Activated naive CD4-positive, alpha-beta T cell (primary cell): ENCODE measurements around the gene TDRD9.
"Not testable (repeated sequence)": the region's sequence is repeated elsewhere in the genome, so short reads cannot be mapped to it uniquely, and the experiment has no call there.

Experiments
- DNase-seq, 4 experiments: peaks; one replicate each; lab custom pipeline; 2025; lab: John Stamatoyannopoulos, UW

Gene TDRD9

GRCh38 chr14:103928011-103928890 is at the start of gene TDRD9:
TDRD9 (plus strand) TSS chr14:103928456; CDS start chr14:103928510, 54 bp downstream.
- no peak for DNase-seq

GRCh38 chr14:103879118-103879569 is 49.1 kb upstream of the TDRD9 start:
- no peak for DNase-seq

GRCh38 chr14:103879570-103880347 is 48.5 kb upstream of the TDRD9 start:
- DNase-seq = no peak

GRCh38 chr14:103880348-103881267 is 47.6 kb upstream of the TDRD9 start:
- peak in 2 of 4 experiments; percentile 15 to 37 for DNase-seq

- DNase-seq = no peak
Measured at GRCh38 chr14:103881268-103882201, 46.7 kb upstream of the TDRD9 start.

GRCh38 chr14:103882503-103883262 is 45.6 kb upstream of the TDRD9 start:
- DNase-seq = no peak

GRCh38 chr14:103883263-103883523 is 45.1 kb upstream of the TDRD9 start:
- DNase-seq = no peak

- no peak for DNase-seq
Measured at GRCh38 chr14:103884854-103885253, 43.4 kb upstream of the TDRD9 start.

- no peak for DNase-seq
Measured at GRCh38 chr14:103885509-103885932, 42.7 kb upstream of the TDRD9 start.

GRCh38 chr14:103886304-103887169 is 41.7 kb upstream of the TDRD9 start:
- no peak for DNase-seq

- no peak for DNase-seq
Measured at GRCh38 chr14:103887170-103887501, 41.1 kb upstream of the TDRD9 start.

GRCh38 chr14:103887557-103888115 is 40.6 kb upstream of the TDRD9 start:
- DNase-seq = no peak

GRCh38 chr14:103889002-103889312 is 39.3 kb upstream of the TDRD9 start:
- DNase-seq = not testable (repeated sequence)

- DNase-seq = no peak
Measured at GRCh38 chr14:103889313-103890051, 38.8 kb upstream of the TDRD9 start.

- DNase-seq = no peak
Measured at GRCh38 chr14:103890052-103890371, 38.2 kb upstream of the TDRD9 start.

GRCh38 chr14:103890821-103891666 is 37.2 kb upstream of the TDRD9 start:
- no peak for DNase-seq

GRCh38 chr14:103891667-103892215 is 36.5 kb upstream of the TDRD9 start:
- DNase-seq = no peak
